B cell (primary cell): Measurements from ENCODE around the gene DGCR2. TPM values are rescaled to one million over a fixed set of nuclear protein-coding genes. Genes with fewer than 3 reads are reported as not detected.

Source experiments
- ATAC-seq: fragments of 200-7000 bp; cut with Tn5 transposase; one replicate; pipeline ENCODE4 v1.10.0; 2021; ENCODE audit warnings: low read depth, mild to moderate bottlenecking, moderate number of reproducible peaks, moderate library complexity
- CTCF ChIA-PET: fragments of 350-600 bp; sonication (Branson Sonifier 250); formaldehyde crosslinking; loops from one replicate; lab custom pipeline; 2021; ENCODE audit warnings: antibody characterized with exemption, inconsistent platforms; lab: Charles Lee
- POLR2A ChIA-PET: fragments of 350-600 bp; sonication (Branson Sonifier 250); formaldehyde crosslinking; loops from one replicate; lab custom pipeline; 2021; ENCODE audit warnings: antibody characterized with exemption; lab: Charles Lee
- DNase-seq: peaks from one replicate; pipeline ENCODE4 v3.0.0; 2013
- H2AFZ ChIP-seq: 2 replicates; pipeline ENCODE4 v1.6.1; 2012; ENCODE audit warnings: mild to moderate bottlenecking, low read depth, low read length; ENCODE audit not compliant: insufficient read depth, poor library complexity, severe bottlenecking
- H3K27ac ChIP-seq, 2 donors: 1 replicate in 1 of 2; 2 replicates in 1 of 2; pipeline ENCODE4 v1.5.1; 2012 to 2013; ENCODE audit warnings: low read length in 2 of 2, mild to moderate bottlenecking in 2 of 2, moderate library complexity in 1 of 2
- H3K27me3 ChIP-seq, 4 experiments: fragments of 200-600 bp in 1 of 4; sonication (generic) in 1 of 4; replicated peaks in 1 of 4; 1 replicate in 2 of 4; 2 replicates in 2 of 4; pipeline versions ENCODE4 v1.6.1 to v1.7.0; 2013 to 2016; ENCODE audit warnings: low read length in 3 of 4, mild to moderate bottlenecking in 2 of 4, mixed read lengths in 1 of 4, moderate library complexity in 1 of 4; ENCODE audit not compliant: insufficient read depth in 4 of 4, control insufficient read depth in 3 of 4; ENCODE audit errors: control extremely low read depth in 1 of 4
- H3K36me3 ChIP-seq, 2 experiments: replicated peaks in 1 of 2; 1 replicate in 1 of 2; 2 replicates in 1 of 2; pipeline versions ENCODE4 v1.6.1 to v1.7.1; 2013; ENCODE audit warnings: low read length in 1 of 2; ENCODE audit not compliant: insufficient read depth in 2 of 2, control insufficient read depth in 1 of 2; ENCODE audit errors: control extremely low read depth in 1 of 2, extremely low read depth in 1 of 2
- H3K4me1 ChIP-seq, 2 donors: fragments of 200-600 bp in 1 of 2; sonication (generic) in 1 of 2; 1 replicate in 1 of 2; 2 replicates in 1 of 2; pipeline versions ENCODE4 v1.5.1 to v1.6.1; 2013 to 2017; ENCODE audit warnings: low read length in 2 of 2; ENCODE audit not compliant: control insufficient read depth in 2 of 2, insufficient read depth in 2 of 2
- H3K4me2 ChIP-seq: replicated peaks from 2 replicates; pipeline ENCODE3; 2012; ENCODE audit warnings: mild to moderate bottlenecking, low read depth, low read length; ENCODE audit not compliant: poor library complexity, severe bottlenecking
- H3K4me3 ChIP-seq, 5 experiments: fragments of 200-600 bp in 1 of 5; sonication (generic) in 1 of 5; 1 replicate in 3 of 5; 2 replicates in 2 of 5; pipeline versions ENCODE4 v1.5.1 to v1.7.0; 2011 to 2016; ENCODE audit warnings: low read length in 4 of 5, mild to moderate bottlenecking in 4 of 5, low read depth in 2 of 5, control low read depth in 1 of 5, moderate library complexity in 1 of 5; ENCODE audit not compliant: insufficient read depth in 1 of 5; ENCODE audit errors: control extremely low read depth in 1 of 5, extremely low read depth in 1 of 5
- H3K79me2 ChIP-seq: fragments of 200-600 bp; sonication (generic); one replicate; pipeline ENCODE4 v1.6.0; 2016; ENCODE audit warnings: low read length; ENCODE audit not compliant: control insufficient read depth, insufficient read depth
- H3K9ac ChIP-seq: fragments of 200-600 bp; sonication (generic); 2 replicates; pipeline ENCODE4 v1.6.1; 2017; ENCODE audit warnings: mild to moderate bottlenecking, low read length, moderate library complexity
- H3K9me3 ChIP-seq, 3 donors: one replicate each; pipeline versions ENCODE4 v1.6.1 to v1.7.1; 2013; ENCODE audit warnings: low read length in 2 of 3; ENCODE audit not compliant: control insufficient read depth in 2 of 3, insufficient read depth in 1 of 3; ENCODE audit errors: control extremely low read depth in 1 of 3
- H4K20me1 ChIP-seq: 2 replicates; pipeline ENCODE4 v1.6.0; 2012; ENCODE audit warnings: mild to moderate bottlenecking, low read length; ENCODE audit not compliant: insufficient read depth, control insufficient read depth, poor library complexity, severe bottlenecking
- H3K27ac Mint-ChIP-seq: one replicate; pipeline ENCODE4 v1.8.0; 2021; ENCODE audit warnings: mixed read lengths
- H3K27me3 Mint-ChIP-seq: one replicate; pipeline ENCODE4 v1.8.0; 2021; ENCODE audit warnings: mixed read lengths
- H3K4me1 Mint-ChIP-seq: one replicate; pipeline ENCODE4 v1.8.0; 2021; ENCODE audit warnings: mixed read lengths
- H3K4me3 Mint-ChIP-seq: one replicate; pipeline ENCODE4 v1.8.0; 2021; ENCODE audit warnings: mixed read lengths
- H3K9me3 Mint-ChIP-seq: one replicate; pipeline ENCODE4 v1.8.0; 2022; ENCODE audit warnings: mixed read lengths; ENCODE audit not compliant: insufficient read depth
- EZH2 ChIP-seq: IDR thresholded peaks from 2 replicates; pipeline ENCODE4 v1.6.1; 2012; ENCODE audit warnings: borderline replicate concordance, low read depth, mild to moderate bottlenecking, moderate library complexity, low read length; ENCODE audit not compliant: insufficient read depth, poor library complexity, severe bottlenecking
- WGBS: methylation state at CpG from one replicate; pipeline ENCODE4 v1.1.5; 2013; ENCODE audit warnings: missing lambda C conversion rate; ENCODE audit not compliant: insufficient coverage; 5-methylcytosine and 5-hydroxymethylcytosine counted together
- intact Hi-C: fragments of 100-400 bp; cut with micrococcal nuclease; formaldehyde crosslinking; loops from one replicate; pipeline ENCODE4 v1.10.0; 2022
- polyA plus RNA-seq: library from polyadenylated mRNA; depleted of rRNA; stranded (reverse); fragments of >200 nt; gene quantifications from 2 replicates; pipeline ENCODE4 v1.2.3, GENCODE V29; 2012
- total RNA-seq, 2 donors: library from RNA; stranded (reverse); fragments of 120-200 nt in 1 of 2; gene quantifications; 1 replicate in 1 of 2; 2 replicates in 1 of 2; pipeline versions ENCODE4 v1.2.3 to v1.2.4, GENCODE V29; 2013 to 2022
- TF ChIP-seq, protein P1 (sequence below): fragments of 200-600 bp; IDR thresholded peaks from one replicate; pipeline ENCODE4 v1.8.0; 2022; ENCODE audit warnings: antibody characterized with exemption, mild to moderate bottlenecking

Gene DGCR2
- total and polyA plus RNA-seq, 2 donors (not counting 1 experiment from before 2014, with no cell fraction given) = 28.8 to 49.5 TPM

DNA sequence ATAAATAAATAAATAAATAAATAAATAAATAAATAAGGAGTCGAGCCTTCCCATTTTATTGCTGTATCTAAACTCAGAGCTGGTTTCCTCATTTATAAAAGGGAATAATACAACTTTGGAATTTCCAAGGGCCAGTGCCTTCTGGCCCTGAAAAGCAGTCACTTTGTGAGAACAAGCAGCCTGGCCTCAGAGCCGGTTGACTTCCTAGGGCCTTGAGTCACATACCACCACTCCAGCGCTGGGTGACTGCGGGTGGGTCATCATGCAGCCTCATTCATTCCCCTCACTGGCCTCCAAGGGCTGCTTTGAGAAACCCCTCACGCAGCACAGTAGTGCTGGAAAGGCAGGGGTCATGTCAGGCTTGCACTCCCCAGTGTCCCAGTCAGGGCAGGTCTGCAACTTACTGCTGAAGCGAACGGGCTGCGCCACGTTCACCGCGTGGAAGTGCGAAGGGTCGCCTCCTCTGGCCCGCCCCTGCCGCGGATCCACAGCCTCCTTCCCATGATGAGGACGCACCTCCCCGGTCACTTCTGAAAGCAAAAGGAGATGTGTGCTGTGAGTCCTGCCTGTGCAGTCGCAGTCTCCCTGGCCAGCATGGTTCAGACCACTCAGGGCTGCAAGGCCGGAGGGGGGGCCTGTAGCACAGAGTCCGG, 54.4 kb downstream of the DGCR2 start:
- Mint-ChIP-seq H3K9me3 (no peaks in the 10 kb centered on the region), H3K27ac (no peak overlapping the region), H3K27me3 (no peaks in the 10 kb centered on the region), H3K4me1 (peaks cover 12% of the 10 kb centered on the region), H3K4me3 (no peak overlapping the region)
- intact Hi-C loops = no loop called here
- peaks cover 5 to 78% of the 10 kb centered on the region in 2 experiments for H3K36me3 ChIP-seq
- H3K4me3 ChIP-seq = no peak overlapping the region
- no peaks in the 10 kb centered on the region for H3K27me3 ChIP-seq
- H3K4me2 ChIP-seq = no peak overlapping the region
- H3K9ac ChIP-seq = no peak overlapping the region
- peaks cover 74% of the 10 kb centered on the region for H4K20me1 ChIP-seq
- ChIA-PET POLR2A (no interaction called here), CTCF (no interaction called here)
- DNase-seq (no peak), ATAC-seq (no peak)
- no peak overlapping the region for H3K27ac ChIP-seq
- peaks cover 10% of the 10 kb centered on the region in 2 donors for H3K4me1 ChIP-seq
- no peaks in the 10 kb centered on the region for H3K9me3 ChIP-seq
- peaks cover 56% of the 10 kb centered on the region for H3K79me2 ChIP-seq
- WGBS = 97% methylated on average over 20 of the region's 21 CpGs
- no peak overlapping the region for H2AFZ ChIP-seq
- TF ChIP-seq, protein P1, sequence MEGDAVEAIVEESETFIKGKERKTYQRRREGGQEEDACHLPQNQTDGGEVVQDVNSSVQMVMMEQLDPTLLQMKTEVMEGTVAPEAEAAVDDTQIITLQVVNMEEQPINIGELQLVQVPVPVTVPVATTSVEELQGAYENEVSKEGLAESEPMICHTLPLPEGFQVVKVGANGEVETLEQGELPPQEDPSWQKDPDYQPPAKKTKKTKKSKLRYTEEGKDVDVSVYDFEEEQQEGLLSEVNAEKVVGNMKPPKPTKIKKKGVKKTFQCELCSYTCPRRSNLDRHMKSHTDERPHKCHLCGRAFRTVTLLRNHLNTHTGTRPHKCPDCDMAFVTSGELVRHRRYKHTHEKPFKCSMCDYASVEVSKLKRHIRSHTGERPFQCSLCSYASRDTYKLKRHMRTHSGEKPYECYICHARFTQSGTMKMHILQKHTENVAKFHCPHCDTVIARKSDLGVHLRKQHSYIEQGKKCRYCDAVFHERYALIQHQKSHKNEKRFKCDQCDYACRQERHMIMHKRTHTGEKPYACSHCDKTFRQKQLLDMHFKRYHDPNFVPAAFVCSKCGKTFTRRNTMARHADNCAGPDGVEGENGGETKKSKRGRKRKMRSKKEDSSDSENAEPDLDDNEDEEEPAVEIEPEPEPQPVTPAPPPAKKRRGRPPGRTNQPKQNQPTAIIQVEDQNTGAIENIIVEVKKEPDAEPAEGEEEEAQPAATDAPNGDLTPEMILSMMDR = no peak
- TF ChIP-seq EZH2 = no peak

DNA sequence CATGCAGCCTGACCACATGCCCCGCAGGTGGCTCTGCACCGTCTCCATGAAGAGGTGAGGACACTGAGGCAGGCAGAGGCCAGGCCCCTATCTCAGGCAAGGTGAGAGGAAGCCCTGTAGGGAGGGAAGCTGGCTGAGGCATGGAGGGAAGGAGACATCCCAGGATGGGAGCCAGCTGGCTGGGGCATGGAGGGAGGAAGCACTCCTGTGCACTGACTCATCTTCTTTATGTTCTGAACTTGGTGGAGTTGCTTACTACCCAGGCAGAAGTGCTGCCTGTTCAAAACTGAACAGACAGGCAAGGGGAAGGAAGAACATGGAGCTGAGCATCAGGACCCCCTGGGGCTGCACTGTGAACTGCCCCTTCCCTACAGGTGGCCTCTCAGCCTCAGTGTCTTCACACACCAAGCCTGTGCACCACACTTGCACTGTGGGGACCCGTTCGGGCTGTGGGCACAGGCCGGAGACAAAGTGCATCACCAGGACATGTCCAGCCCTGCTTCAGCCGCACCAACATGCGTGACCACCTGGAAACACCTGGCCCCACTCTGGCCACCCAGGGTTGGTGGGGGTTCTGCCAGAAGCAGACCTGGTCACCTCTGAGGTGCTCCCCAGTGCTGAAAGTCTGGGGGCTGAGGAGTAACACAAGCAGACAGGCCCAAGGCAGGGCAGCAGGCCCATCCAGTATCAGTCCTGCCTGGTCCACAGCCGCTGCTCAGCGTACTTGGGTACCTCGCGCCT, 55.5 kb downstream of the DGCR2 start:
- peaks cover 5 to 85% of the 10 kb centered on the region in 2 experiments for H3K36me3 ChIP-seq
- H3K9me3 Mint-ChIP-seq = no peaks in the 10 kb centered on the region
- no peak overlapping the region for H3K9ac ChIP-seq
- DNase-seq (no peak), ATAC-seq (no peak)
- H3K4me3 ChIP-seq = no peak overlapping the region
- TF ChIP-seq, protein P1 = no peak
- TF ChIP-seq EZH2 = no peak
- no peak overlapping the region for H3K4me3 Mint-ChIP-seq
- no peaks in the 10 kb centered on the region for H3K27me3 ChIP-seq
- no peaks in the 10 kb centered on the region for H3K27me3 Mint-ChIP-seq
- no peak overlapping the region for H2AFZ ChIP-seq
- H3K27ac Mint-ChIP-seq = no peak overlapping the region
- H3K4me1 ChIP-seq = peaks cover 10% of the 10 kb centered on the region in 2 donors
- intact Hi-C loops = no loop called here
- peaks cover 69% of the 10 kb centered on the region for H4K20me1 ChIP-seq
- H3K9me3 ChIP-seq = no peaks in the 10 kb centered on the region
- WGBS = 100% methylated on average over 7 of the region's 11 CpGs
- ChIA-PET CTCF (no interaction called here), POLR2A (no interaction called here)
- peaks cover 47% of the 10 kb centered on the region for H3K79me2 ChIP-seq
- H3K4me1 Mint-ChIP-seq = peaks cover 12% of the 10 kb centered on the region
- H3K4me2 ChIP-seq = no peak overlapping the region
- H3K27ac ChIP-seq = no peak overlapping the region
